HTR-8/SVneo (cell line): ENCODE measurements around the gene NOTUM.

ENCODE experiments used
- DNase-seq: peaks from one replicate; pipeline ENCODE4 v3.0.0; 2011; ENCODE audit warnings: low spot score, mixed read lengths; ENCODE audit not compliant: insufficient read length
- FAIRE-seq: peaks from 2 replicates; lab custom pipeline; 2011; peaks lifted over from hg19 to GRCh38; lab: Jason Lieb, UNC

Gene NOTUM

GRCh38 chr17:81980122-81980521 is 19.1 kb upstream of the NOTUM start:
- no peak for FAIRE-seq

GRCh38 chr17:81978524-81979298 is 17.7 kb upstream of the NOTUM start:
- FAIRE-seq (no peak), DNase-seq (no peak)

More at GRCh38 chr17:81980122-81980521, 19.1 kb upstream of the NOTUM start:
- no peak for DNase-seq

- no peak for FAIRE-seq
- peak; percentile 80 for DNase-seq
Measured at GRCh38 chr17:81977211-81977808, 16.3 kb upstream of the NOTUM start, which contains the start of gene ASPSCR1. Gene ASPSCR1 (plus strand): TSS chr17:81977629. CDS start chr17:81977647, 18 bp downstream.

DNA sequence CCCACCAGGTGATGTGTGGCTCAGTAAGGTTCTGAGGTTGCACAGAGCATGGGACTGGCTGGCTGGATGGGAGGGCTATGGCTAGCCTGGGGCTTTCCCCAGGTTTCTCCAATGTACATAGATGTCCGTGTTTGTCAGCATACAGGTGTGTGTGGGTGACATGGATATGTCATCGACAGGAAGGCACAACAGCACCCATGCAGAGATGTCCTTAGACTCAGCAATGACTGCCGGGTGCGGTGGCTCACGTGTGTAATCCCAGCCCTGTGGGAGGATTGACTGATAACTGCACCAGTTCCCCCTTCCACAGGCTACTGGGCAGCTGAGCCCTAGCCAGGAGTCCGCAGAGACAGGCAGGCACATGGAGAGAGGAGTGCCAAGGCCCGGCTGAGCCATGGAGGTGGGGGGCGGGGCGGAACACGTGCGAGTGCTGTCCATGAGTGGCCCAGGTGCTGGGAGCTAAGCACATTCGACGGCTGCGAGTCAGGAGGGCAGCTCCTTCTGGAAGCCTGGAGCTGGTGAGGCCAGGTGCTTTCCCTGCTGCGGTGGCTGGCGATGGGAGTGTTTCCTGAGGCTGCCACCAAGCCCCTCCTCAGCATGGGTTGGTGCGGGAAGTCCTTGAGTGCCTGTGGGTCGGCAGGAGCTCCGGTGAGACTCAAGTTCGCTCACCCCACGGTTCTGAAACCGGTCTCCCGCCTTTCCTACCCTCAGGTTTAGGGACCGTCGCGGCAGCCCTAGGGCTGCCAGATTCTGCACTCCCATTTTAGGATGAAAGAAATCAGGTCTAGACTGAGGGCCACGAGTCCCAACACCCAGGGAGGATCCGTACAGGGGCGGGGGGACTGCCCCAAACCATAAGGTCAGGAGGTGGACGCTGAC is 15.6 kb upstream of the NOTUM start:
- FAIRE-seq (no peak), DNase-seq (no peak)

DNA sequence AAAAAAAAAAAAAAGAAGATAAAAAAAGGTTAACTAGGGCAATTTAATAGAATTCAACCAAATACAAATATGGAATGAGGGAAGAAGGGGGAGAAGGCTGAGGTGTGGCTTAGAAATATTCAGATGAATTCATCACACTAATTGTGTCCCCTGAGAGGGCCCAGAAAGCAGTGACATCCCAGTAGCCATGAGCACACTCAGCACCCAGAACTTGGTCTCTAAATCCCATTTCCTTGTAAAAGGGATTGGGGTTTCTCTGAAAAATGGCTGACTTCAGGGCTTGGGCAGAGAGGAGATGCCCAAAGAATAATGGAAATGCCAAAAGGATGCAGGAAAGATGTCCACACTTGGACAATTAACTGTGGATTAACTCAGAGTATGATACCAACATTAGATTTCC is 12.4 kb upstream of the NOTUM start:
- FAIRE-seq, result no peak
- no peak for DNase-seq

DNA sequence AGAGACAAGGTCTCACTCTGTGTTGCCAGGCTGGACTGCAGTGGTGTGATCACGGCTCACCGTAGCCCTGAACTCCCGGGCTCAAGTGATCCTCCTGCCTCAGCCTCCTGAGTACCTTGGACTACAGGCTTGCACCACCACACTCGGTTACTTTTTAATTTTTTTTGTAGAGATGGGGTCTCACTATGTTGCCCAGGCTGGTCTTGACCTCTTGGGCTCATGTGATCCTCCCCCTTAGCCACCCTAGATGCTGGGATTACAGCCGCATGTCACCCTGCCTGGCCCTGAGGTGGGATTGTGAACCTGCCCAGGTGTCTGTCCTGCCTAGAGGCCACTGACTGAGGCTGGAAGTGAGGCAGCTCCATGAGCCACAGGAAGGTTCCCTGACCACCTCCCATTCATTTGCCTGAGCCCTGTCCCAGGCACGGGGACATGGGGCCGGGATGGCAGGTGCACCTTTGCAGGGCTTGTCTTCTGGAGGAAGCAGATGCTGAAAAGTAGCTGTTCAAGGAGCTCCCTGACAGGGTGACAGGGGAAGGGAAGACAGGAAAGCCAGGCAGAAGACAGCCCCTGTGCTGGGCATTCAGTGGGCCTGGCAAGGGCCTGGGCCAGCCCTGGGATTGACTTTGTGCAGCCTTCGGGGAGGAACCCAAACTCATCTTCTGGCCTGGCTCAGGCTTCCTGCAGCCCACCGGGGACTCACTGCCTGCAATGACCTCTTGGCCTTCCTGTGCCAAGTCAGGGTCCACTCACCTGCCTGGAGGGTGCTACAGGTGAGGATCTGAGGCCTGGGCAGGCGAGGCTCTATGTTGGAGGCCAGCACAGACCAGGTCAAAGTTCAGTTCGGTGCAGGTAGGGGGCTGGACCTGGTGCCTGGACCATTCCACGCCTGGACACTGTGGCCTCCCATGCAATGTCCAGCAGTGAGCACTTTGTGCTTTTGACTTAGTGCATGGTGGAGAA is 8.1 kb upstream of the NOTUM start:
- DNase-seq (no peak), FAIRE-seq (no peak)

GRCh38 chr17:81968396-81968745 is 7.4 kb upstream of the NOTUM start:
- no peak for DNase-seq

GRCh38 chr17:81967533-81968395 is 6.8 kb upstream of the NOTUM start:
- DNase-seq (peak; percentile 48), FAIRE-seq (no peak)

More at GRCh38 chr17:81968396-81968745, 7.4 kb upstream of the NOTUM start:
- no peak for FAIRE-seq

GRCh38 chr17:81967244-81967532 is 6.2 kb upstream of the NOTUM start:
- FAIRE-seq (no peak), DNase-seq (no peak)

GRCh38 chr17:81966343-81967243 is 5.6 kb upstream of the NOTUM start:
- FAIRE-seq (no peak), DNase-seq (no peak)

DNA sequence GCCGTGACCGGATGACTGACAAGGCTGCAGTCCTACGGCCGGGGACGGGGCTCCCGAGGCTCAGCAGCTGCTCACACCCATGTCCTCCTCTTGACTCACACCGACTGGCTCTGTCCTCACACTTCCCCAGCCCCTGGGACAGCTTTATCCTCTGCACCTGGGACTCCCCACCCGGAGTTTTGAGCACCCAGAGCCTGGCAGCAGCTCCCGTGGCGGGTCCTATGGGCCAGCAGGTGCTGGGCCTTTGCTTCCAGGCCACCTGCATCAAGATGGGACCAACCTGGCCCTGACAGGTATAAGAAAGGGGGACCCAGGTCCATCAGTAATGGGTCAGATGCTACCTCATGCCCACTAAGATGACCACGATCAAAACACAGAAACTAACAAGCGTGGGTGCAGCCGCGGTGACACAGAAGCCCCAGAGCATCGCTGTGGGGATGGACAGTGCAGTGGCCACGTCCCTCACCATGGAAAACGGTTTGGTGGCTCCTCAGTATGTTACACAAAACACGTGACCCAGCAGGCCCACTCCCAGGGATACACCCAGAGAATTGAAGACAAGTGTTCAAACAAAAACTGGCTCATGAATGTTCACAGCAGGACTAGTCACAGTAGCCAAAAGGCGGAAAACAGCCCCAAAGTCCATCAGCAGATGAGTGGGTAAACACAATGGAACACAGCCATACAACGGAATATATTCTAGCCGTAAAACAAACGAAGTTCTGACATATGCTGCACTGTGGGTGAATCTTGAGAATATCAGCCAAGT is 3.3 kb upstream of the NOTUM start:
- FAIRE-seq (no peak), DNase-seq (no peak)

DNA sequence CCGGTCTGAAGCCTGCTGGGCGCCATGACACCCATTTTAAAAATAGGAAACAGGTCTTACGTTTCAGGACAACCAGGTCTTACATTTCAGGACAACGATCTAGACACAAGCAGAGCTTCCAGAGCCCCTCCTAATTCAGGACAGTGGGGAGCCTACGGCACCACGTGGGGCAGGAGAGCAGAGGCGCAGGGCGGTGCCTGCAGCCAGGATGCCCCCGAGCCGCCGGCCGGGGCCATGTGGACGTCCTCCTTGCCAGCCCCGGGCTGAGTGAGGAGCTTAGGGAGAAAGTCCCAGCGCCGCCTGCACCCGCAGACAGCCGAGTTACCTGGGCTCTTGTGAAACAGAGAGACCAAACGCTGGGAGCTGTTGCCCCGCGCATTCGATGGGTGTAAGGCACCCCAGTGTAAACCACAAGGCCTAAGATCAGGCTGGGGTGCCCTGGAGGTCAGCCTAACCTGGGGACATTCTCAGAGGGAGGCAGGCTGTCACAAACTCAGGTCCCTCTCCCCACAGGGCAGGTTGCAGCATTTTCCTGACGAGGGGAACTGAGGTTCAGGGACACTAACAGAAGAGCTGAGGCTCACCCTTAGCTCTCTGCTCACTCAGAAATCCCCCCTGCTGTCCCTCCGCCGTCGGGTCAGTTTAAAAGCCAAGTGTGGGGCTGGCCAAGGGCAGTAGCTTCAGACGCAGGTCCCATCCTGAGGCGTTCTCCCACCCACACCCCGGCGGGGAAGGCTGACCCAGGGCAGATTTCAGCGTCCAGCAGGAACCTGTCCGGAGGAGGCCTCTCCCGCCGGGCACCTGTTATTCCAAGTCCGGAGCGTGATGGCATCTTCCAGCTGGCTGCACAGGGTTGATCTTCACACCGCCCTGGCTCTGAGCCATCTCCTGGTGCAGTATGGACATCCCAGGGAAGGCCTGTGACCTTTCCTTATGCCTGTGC is 1.8 kb upstream of the NOTUM start:
- DNase-seq (no peak), FAIRE-seq (no peak)

DNA sequence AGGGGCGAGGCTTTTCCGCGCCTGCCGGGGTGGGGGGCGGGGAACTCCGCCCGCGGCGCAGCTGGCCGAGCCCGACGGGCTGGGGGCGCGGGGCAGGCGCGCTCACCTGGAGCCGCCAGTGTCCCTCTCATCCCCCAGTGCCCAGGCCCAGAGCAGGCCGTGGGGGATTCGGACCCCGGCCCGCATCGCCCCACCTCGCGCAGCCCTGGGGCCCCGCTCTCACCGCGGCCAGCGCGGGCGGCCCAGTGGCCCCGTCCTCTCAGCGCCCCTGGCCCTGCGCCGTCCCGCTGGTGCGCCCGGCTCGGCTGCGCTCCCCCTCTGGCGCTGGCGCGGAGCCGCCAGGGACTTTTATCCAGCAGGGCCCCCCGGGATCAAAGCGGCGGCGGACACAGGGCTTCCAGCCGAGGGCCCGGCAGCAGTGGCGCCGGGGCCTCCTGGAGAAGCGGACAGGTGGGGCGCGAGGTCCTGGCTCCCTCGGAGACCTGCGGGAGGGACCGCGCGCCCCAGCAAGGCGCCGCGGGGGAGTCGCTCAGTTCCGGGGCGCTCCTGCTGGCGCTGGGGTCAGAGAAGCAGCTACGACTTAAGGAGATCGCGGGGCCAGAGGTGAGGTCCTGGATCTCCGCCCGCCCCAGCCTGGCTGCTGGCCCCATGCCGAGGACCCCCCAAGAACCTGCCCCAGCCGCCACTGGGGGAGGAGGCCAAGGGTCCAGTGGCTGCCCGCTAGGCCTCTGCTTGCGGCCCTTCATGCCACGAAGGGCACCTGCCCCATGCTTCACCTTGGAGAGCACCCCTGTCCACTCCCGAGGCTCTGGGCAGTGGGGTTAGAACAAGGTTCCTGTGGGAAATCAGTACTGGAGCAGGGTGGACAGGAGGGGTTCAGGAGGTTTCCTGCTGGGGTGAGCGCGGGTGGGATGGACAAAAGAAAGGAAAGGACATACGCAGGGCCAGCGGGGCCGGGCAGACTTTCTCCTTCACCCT is 823 bp upstream of the NOTUM start:
- FAIRE-seq (no peak), DNase-seq (no peak)

GRCh38 chr17:81960130-81960958 is 643 bp downstream of the NOTUM start:
- no peak for DNase-seq

More at GRCh38 chr17:81960130-81960958, 643 bp downstream of the NOTUM start:
- no peak for FAIRE-seq
